ENCODE results near the gene GJD3. TPM values are rescaled to one million over a fixed set of nuclear protein-coding genes. Genes with fewer than 3 reads are reported as not detected.

The GJD3 gene
- total RNA-seq, 1 experiment from 2014 or later, result not detected

DNA sequence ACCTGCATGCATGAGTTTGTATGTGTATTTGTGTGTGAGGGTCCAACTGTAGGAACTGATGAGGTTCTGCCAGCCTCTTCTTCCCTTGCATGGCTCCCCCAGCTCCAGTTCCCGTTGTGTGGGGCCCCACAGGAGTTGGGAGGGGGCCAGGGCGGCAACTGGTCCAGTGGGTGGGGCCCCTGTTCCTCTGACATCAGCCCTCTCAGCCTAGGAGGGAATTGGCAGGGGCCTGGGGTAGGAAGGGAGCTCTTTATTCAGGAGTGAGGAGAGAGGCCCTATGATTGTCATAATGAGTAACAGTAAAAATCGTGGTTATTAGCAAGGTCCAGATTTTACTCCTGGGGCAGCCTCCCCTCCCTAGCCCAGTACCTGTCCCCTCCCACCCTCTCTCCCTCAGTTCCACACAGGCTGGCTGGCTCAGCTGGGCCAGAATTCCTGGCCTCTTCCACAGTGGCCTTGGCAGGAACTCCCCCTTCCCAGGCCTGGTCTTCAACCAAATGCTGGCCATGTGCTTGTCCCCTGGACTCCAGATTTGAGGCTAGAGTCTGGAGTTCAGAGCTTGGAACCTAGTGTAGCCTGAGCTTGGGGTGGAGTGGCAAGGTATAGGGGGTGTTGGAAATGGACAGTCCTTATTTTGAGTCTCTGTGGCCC, 36.7 kb downstream of the GJD3 start:
- Histone ChIP-seq H2AFZ (ENCODE audit: low read length) (no peak overlapping the region), H3K9me3 (ENCODE audit: control insufficient read depth, low read depth, low read length) (no peaks in the 10 kb centered on the region), H2BK15ac (ENCODE audit: low read depth, low read length) (no peak overlapping the region), H3T11ph (ENCODE audit: low read length) (no peak overlapping the region), H3K23me2 (ENCODE audit: insufficient read length, low read depth, low read length, poor library complexity, severe bottlenecking) (no peaks in the 10 kb centered on the region), H3K4me1 (ENCODE audit: insufficient read depth, low read length) (no peaks in the 10 kb centered on the region; the same call in 1 of the 2 replicates), H3K4ac (ENCODE audit: low read depth, low read length) (no peak overlapping the region), H2AK5ac (ENCODE audit: insufficient read length, low read length) (no peak overlapping the region), H3K4me2 (ENCODE audit: insufficient read depth, insufficient read length, low read length) (no peak overlapping the region), H3K27me3 (ENCODE audit: insufficient read depth, low read length) (no peaks in the 10 kb centered on the region), H3K27ac (ENCODE audit: insufficient read length, low read depth, low read length) (no peak overlapping the region), H3K56ac (ENCODE audit: insufficient read length, low read depth, low read length) (no peak overlapping the region), H3K9ac (ENCODE audit: extremely low read depth, insufficient read length, low read length) (no peak overlapping the region), H2BK5ac (ENCODE audit: insufficient read length, low read length) (no peak overlapping the region), H4K91ac (ENCODE audit: insufficient read length, low read depth, low read length) (no peak overlapping the region), H4K5ac (ENCODE audit: insufficient read length, low read depth, low read length) (no peak overlapping the region), H3K18ac (ENCODE audit: insufficient read length, low read depth, low read length) (no peak overlapping the region), H3K79me2 (ENCODE audit: insufficient read depth, low read length) (peaks cover 3% of the 10 kb centered on the region; the same call in 1 of the 2 replicates), H3K23ac (ENCODE audit: insufficient read length, low read depth, low read length) (no peak overlapping the region), H3K79me1 (ENCODE audit: insufficient read depth, low read depth, low read length, poor library complexity, severe bottlenecking) (no peaks in the 10 kb centered on the region), H3K14ac (ENCODE audit: insufficient read depth, low read length) (no peak overlapping the region), H2BK120ac (ENCODE audit: low read depth, low read length, poor library complexity, severe bottlenecking) (no peak overlapping the region), H4K20me1 (ENCODE audit: control insufficient read depth, insufficient read depth, insufficient read length) (no peaks in the 10 kb centered on the region), H2BK12ac (ENCODE audit: insufficient read length, low read depth, low read length) (no peak overlapping the region), H2BK20ac (ENCODE audit: low read depth, low read length, poor library complexity, severe bottlenecking) (no peak overlapping the region), H4K8ac (replicated peaks; ENCODE audit: insufficient read length, low read depth, low read length) (no peak overlapping the region)
- H3K9me3 Mint-ChIP-seq, result no peaks in the 10 kb centered on the region
- peaks cover 12 to 23% of the 10 kb centered on the region in 2 experiments for H3K4me1 Mint-ChIP-seq
- no CpG with 5 or more reads among the region's 3 CpGs for WGBS (ENCODE audit: extremely low coverage, insufficient read length, low lambda C conversion rate)
- H3K27me3 Mint-ChIP-seq (ENCODE audit: low read depth), result peaks cover 17% of the 10 kb centered on the region
- H3K36me3 Mint-ChIP-seq (ENCODE audit: insufficient read depth in 1 of 3, low read depth in 3 of 3), result peaks cover 6 to 8% (median 7%) of the 10 kb centered on the region in 3 experiments
- no peak overlapping the region for H3K27ac Mint-ChIP-seq
- TF ChIP-seq, protein P1, sequence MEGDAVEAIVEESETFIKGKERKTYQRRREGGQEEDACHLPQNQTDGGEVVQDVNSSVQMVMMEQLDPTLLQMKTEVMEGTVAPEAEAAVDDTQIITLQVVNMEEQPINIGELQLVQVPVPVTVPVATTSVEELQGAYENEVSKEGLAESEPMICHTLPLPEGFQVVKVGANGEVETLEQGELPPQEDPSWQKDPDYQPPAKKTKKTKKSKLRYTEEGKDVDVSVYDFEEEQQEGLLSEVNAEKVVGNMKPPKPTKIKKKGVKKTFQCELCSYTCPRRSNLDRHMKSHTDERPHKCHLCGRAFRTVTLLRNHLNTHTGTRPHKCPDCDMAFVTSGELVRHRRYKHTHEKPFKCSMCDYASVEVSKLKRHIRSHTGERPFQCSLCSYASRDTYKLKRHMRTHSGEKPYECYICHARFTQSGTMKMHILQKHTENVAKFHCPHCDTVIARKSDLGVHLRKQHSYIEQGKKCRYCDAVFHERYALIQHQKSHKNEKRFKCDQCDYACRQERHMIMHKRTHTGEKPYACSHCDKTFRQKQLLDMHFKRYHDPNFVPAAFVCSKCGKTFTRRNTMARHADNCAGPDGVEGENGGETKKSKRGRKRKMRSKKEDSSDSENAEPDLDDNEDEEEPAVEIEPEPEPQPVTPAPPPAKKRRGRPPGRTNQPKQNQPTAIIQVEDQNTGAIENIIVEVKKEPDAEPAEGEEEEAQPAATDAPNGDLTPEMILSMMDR (conservative IDR thresholded peaks at IDR 0.05), result no peak
- DNase-seq, result no peak
- no peak overlapping the region for H3K4me3 Mint-ChIP-seq
